Mucosa of descending colon (tissue), 3 donors: ENCODE data around the gene PLEKHG1. TPM values are rescaled to one million over a fixed set of nuclear protein-coding genes. Genes with fewer than 3 reads are reported as not detected.

Experiments used
- ATAC-seq: fragments of 200-7000 bp; cut with Tn5 transposase; one replicate; pipeline ENCODE4 v1.9.1; 2020; ENCODE audit warnings: mild to moderate bottlenecking, moderate library complexity
- DNase-seq, 3 donors: peaks; one replicate each; pipeline ENCODE4 v3.0.0-alpha.2; 2020
- H3K36me3 ChIP-seq: fragments of 200-600 bp; one replicate; pipeline ENCODE4 v1.8.0; 2021; ENCODE audit warnings: low read depth, mild to moderate bottlenecking
- H3K4me1 ChIP-seq: fragments of 200-600 bp; one replicate; pipeline ENCODE4 v1.8.0; 2021; ENCODE audit warnings: low read depth, mild to moderate bottlenecking
- H3K4me3 ChIP-seq: fragments of 200-600 bp; one replicate; pipeline ENCODE4 v1.8.0; 2021; ENCODE audit warnings: mild to moderate bottlenecking
- H3K9me3 ChIP-seq: fragments of 200-600 bp; one replicate; pipeline ENCODE4 v1.8.0; 2021; ENCODE audit warnings: mild to moderate bottlenecking
- CTCF ChIP-seq: fragments of 200-600 bp; IDR thresholded peaks from one replicate; pipeline ENCODE4 v1.8.0; 2022; ENCODE audit warnings: antibody characterized with exemption, mild to moderate bottlenecking
- intact Hi-C, 2 donors: fragments of 100-400 bp; cut with DNase I in 1 of 2; cut with micrococcal nuclease in 1 of 2; formaldehyde crosslinking; loops; one replicate each; pipeline versions ENCODE4 v1.11.0 to v1.11.1; 2022; cut with DNase I, micrococcal nuclease
- total RNA-seq, 3 donors: library from RNA; stranded (reverse); fragmentation: NEBNext Ultra II Directional in 2 of 3; extraction: Animal tissue kit (Norgen Biotek cat#: 25700) in 2 of 3; gene quantifications; one replicate each; pipeline versions ENCODE4 v1.2.1 to v1.2.4, GENCODE V29; 2021 to 2023
- donor health status: DM: no; HTN: no; CAD: no; lungs with moderate emphysema.
- donor health status: DM: no; HTN: no; CAD: no.
- donor health status: DM: no; HTN: yes; CAD: no.

PLEKHG1 gene
- total RNA-seq, 3 donors from 2014 or later = 24.1 to 49.2 (median 29.1) TPM

GRCh38 chr6:150638267-150638666 lies 38.6 kb downstream of the PLEKHG1 start:
- no peak overlapping the region for H3K4me3 ChIP-seq
- H3K36me3 ChIP-seq = no peaks in the 10 kb centered on the region
- DNase-seq (no peak), ATAC-seq (no peak)
- intact Hi-C loops = no loop called here
- no peak for TF ChIP-seq CTCF
- H3K4me1 ChIP-seq = peaks cover 18% of the 10 kb centered on the region
- H3K9me3 ChIP-seq = no peaks in the 10 kb centered on the region

- intact Hi-C loops = no loop called here
- no peak for ATAC-seq
Measured at GRCh38 chr6:150638765-150639164, 39.1 kb downstream of the PLEKHG1 start.

GRCh38 chr6:150639823-150640331 lies 40.2 kb downstream of the PLEKHG1 start:
- DNase-seq (no peak), ATAC-seq (no peak)
- Histone ChIP-seq H3K36me3 (no peaks in the 10 kb centered on the region), H3K4me3 (no peak overlapping the region), H3K9me3 (no peaks in the 10 kb centered on the region), H3K4me1 (peaks cover 14% of the 10 kb centered on the region)
- intact Hi-C loops = no loop called here
- no peak for TF ChIP-seq CTCF

More at GRCh38 chr6:150638765-150639164, 39.1 kb downstream of the PLEKHG1 start:
- H3K36me3 ChIP-seq = no peaks in the 10 kb centered on the region
- no peaks in the 10 kb centered on the region for H3K9me3 ChIP-seq
- peaks cover 16% of the 10 kb centered on the region for H3K4me1 ChIP-seq
- no peak overlapping the region for H3K4me3 ChIP-seq
- no peak for DNase-seq
- TF ChIP-seq CTCF = no peak

GRCh38 chr6:150640556-150641209 lies 41.0 kb downstream of the PLEKHG1 start:
- no peak for TF ChIP-seq CTCF
- Histone ChIP-seq H3K9me3 (no peaks in the 10 kb centered on the region), H3K36me3 (no peaks in the 10 kb centered on the region), H3K4me3 (no peak overlapping the region), H3K4me1 (peaks cover 20% of the 10 kb centered on the region)
- ATAC-seq = peak; percentile 52
- intact Hi-C loops = no loop called here
- no peak for DNase-seq

- intact Hi-C loops = no loop called here
- no peak for TF ChIP-seq CTCF
- Histone ChIP-seq H3K36me3 (no peaks in the 10 kb centered on the region), H3K4me1 (peaks cover 21% of the 10 kb centered on the region), H3K4me3 (no peak overlapping the region), H3K9me3 (no peaks in the 10 kb centered on the region)
- peak; percentile 85 for ATAC-seq
- DNase-seq = peak in 1 of 3 donors; percentile 49
Measured at GRCh38 chr6:150641398-150642139, 41.9 kb downstream of the PLEKHG1 start.
